IPS-20b (cell line): Measurements from ENCODE around the gene SH3BP2.

Experiments used
- H3K27ac ChIP-seq: one replicate; pipeline ENCODE4 v1.5.1; 2013; ENCODE audit warnings: low read length
- H3K27me3 ChIP-seq: 2 replicates; pipeline ENCODE4 v1.6.1; 2013; ENCODE audit warnings: mild to moderate bottlenecking, low read length, inconsistent platforms; ENCODE audit not compliant: insufficient read depth
- H3K36me3 ChIP-seq: 2 replicates; pipeline ENCODE4 v1.6.1; 2013; ENCODE audit warnings: low read depth, mild to moderate bottlenecking, inconsistent platforms, low read length, moderate library complexity; ENCODE audit not compliant: insufficient read depth
- H3K4me1 ChIP-seq: 2 replicates; pipeline ENCODE4 v1.6.1; 2013; ENCODE audit warnings: mild to moderate bottlenecking, control low read depth, inconsistent platforms, low read length, moderate library complexity; ENCODE audit not compliant: insufficient read depth
- H3K4me3 ChIP-seq: 2 replicates; pipeline ENCODE4 v1.5.1; 2013; ENCODE audit warnings: mild to moderate bottlenecking, low read length, inconsistent platforms
- H3K9ac ChIP-seq: 2 replicates; pipeline ENCODE4 v1.6.1; 2013; ENCODE audit warnings: low read depth, mild to moderate bottlenecking, inconsistent platforms, low read length, moderate library complexity
- H3K9me3 ChIP-seq: 2 replicates; pipeline ENCODE4 v1.6.1; 2013; ENCODE audit warnings: mild to moderate bottlenecking, low read depth, low read length, inconsistent platforms; ENCODE audit not compliant: insufficient read depth

Gene SH3BP2

GRCh38 chr4:2803624-2804448 lies 11.0 kb downstream of the SH3BP2 start:
- H3K9me3 ChIP-seq, result no peaks in the 10 kb centered on the region
- H3K4me3 ChIP-seq, result no peak overlapping the region
- H3K9ac ChIP-seq, result no peak overlapping the region
- peaks cover 3% of the 10 kb centered on the region; the same call in 1 of the 2 replicates for H3K4me1 ChIP-seq
- H3K36me3 ChIP-seq, result no peaks in the 10 kb centered on the region
- no peak overlapping the region for H3K27ac ChIP-seq
- no peaks in the 10 kb centered on the region for H3K27me3 ChIP-seq

GRCh38 chr4:2804449-2804972 lies 11.6 kb downstream of the SH3BP2 start:
- H3K27me3 ChIP-seq, result no peaks in the 10 kb centered on the region
- peaks cover 3% of the 10 kb centered on the region; the same call in 1 of the 2 replicates for H3K4me1 ChIP-seq
- H3K9me3 ChIP-seq, result no peaks in the 10 kb centered on the region
- H3K9ac ChIP-seq, result no peak overlapping the region
- no peak overlapping the region for H3K4me3 ChIP-seq
- no peak overlapping the region for H3K27ac ChIP-seq
- H3K36me3 ChIP-seq, result no peaks in the 10 kb centered on the region

- Histone ChIP-seq H3K27ac (no peak overlapping the region), H3K4me1 (peaks cover 3% of the 10 kb centered on the region; the same call in 1 of the 2 replicates), H3K4me3 (no peak overlapping the region), H3K27me3 (no peaks in the 10 kb centered on the region), H3K36me3 (no peaks in the 10 kb centered on the region), H3K9me3 (no peaks in the 10 kb centered on the region), H3K9ac (no peak overlapping the region)
Observed at GRCh38 chr4:2804973-2805501, 12.2 kb downstream of the SH3BP2 start.

GRCh38 chr4:2805712-2806389 lies 13.0 kb downstream of the SH3BP2 start:
- no peak overlapping the region for H3K27ac ChIP-seq
- H3K9me3 ChIP-seq, result no peaks in the 10 kb centered on the region
- H3K9ac ChIP-seq, result no peak overlapping the region
- no peaks in the 10 kb centered on the region for H3K27me3 ChIP-seq
- H3K36me3 ChIP-seq, result no peaks in the 10 kb centered on the region
- H3K4me3 ChIP-seq, result no peak overlapping the region
- no peaks in the 10 kb centered on the region; the same call in 1 of the 2 replicates for H3K4me1 ChIP-seq

- Histone ChIP-seq H3K36me3 (no peaks in the 10 kb centered on the region), H3K27ac (no peak overlapping the region), H3K4me3 (no peak overlapping the region), H3K9ac (no peak overlapping the region), H3K4me1 (peaks cover 2% of the 10 kb centered on the region; the same call in 1 of the 2 replicates), H3K9me3 (no peaks in the 10 kb centered on the region), H3K27me3 (no peaks in the 10 kb centered on the region)
Observed at GRCh38 chr4:2806390-2807355, 13.8 kb downstream of the SH3BP2 start.

GRCh38 chr4:2807571-2807970 lies 14.7 kb downstream of the SH3BP2 start:
- H3K4me1 ChIP-seq, result peaks cover 4% of the 10 kb centered on the region; the same call in 1 of the 2 replicates

GRCh38 chr4:2808001-2808400 lies 15.1 kb downstream of the SH3BP2 start:
- H3K9ac ChIP-seq, result no peak overlapping the region
- peaks cover 4% of the 10 kb centered on the region; the same call in 1 of the 2 replicates for H3K4me1 ChIP-seq
- no peaks in the 10 kb centered on the region for H3K27me3 ChIP-seq
- no peak overlapping the region for H3K4me3 ChIP-seq
- no peaks in the 10 kb centered on the region for H3K9me3 ChIP-seq
- H3K27ac ChIP-seq, result no peak overlapping the region
- no peaks in the 10 kb centered on the region for H3K36me3 ChIP-seq

More at GRCh38 chr4:2807571-2807970, 14.7 kb downstream of the SH3BP2 start:
- no peak overlapping the region for H3K4me3 ChIP-seq
- H3K36me3 ChIP-seq, result no peaks in the 10 kb centered on the region
- no peaks in the 10 kb centered on the region for H3K9me3 ChIP-seq
- no peaks in the 10 kb centered on the region for H3K27me3 ChIP-seq
- no peak overlapping the region for H3K27ac ChIP-seq
- H3K9ac ChIP-seq, result no peak overlapping the region

GRCh38 chr4:2809610-2810180 lies 16.8 kb downstream of the SH3BP2 start:
- Histone ChIP-seq H3K36me3 (no peaks in the 10 kb centered on the region), H3K27me3 (no peaks in the 10 kb centered on the region), H3K4me1 (peaks cover 4% of the 10 kb centered on the region; the same call in 1 of the 2 replicates), H3K9me3 (no peaks in the 10 kb centered on the region), H3K4me3 (no peak overlapping the region), H3K27ac (no peak overlapping the region), H3K9ac (no peak overlapping the region)

- no peaks in the 10 kb centered on the region for H3K36me3 ChIP-seq
- H3K9me3 ChIP-seq, result no peaks in the 10 kb centered on the region
- no peak overlapping the region for H3K4me3 ChIP-seq
- H3K27ac ChIP-seq, result no peak overlapping the region
- peaks cover 4% of the 10 kb centered on the region; the same call in 1 of the 2 replicates for H3K4me1 ChIP-seq
- no peak overlapping the region for H3K9ac ChIP-seq
- no peaks in the 10 kb centered on the region for H3K27me3 ChIP-seq
Observed at GRCh38 chr4:2810388-2810787, 17.5 kb downstream of the SH3BP2 start.

GRCh38 chr4:2811830-2812611 lies 19.1 kb downstream of the SH3BP2 start:
- Histone ChIP-seq H3K9ac (no peak overlapping the region), H3K27ac (no peak overlapping the region), H3K4me3 (no peak overlapping the region), H3K4me1 (peaks cover 4% of the 10 kb centered on the region; the same call in 1 of the 2 replicates), H3K9me3 (no peaks in the 10 kb centered on the region), H3K27me3 (0 out of 2 replicates have a peak, but pooled peaks cover 3% of the 10 kb centered on the region), H3K36me3 (no peaks in the 10 kb centered on the region)
